ENCODE measurements around the gene GAS2L1.
A peak's percentile ranks its signal among the peaks of the same experiment; 100 is the strongest.

Gene GAS2L1

GRCh38 chr22:29341056-29341848 lies 34.8 kb downstream of the GAS2L1 start:
- in situ Hi-C loops (cut with HindIII; ENCODE audit: low pct_ligation_motif_present, low sequenced_read_pairs), result no loop called here
- no peaks in the 10 kb centered on the region for H3K27me3 ChIP-seq (replicated peaks)
- no peak overlapping the region for H3K4me3 ChIP-seq (ENCODE audit: low read depth, low read length)
- H3K36me3 ChIP-seq (replicated peaks), result peaks cover 52% of the 10 kb centered on the region
- no peak for TF ChIP-seq CTCF (IDR thresholded peaks at IDR 0.05; ENCODE audit: low read depth, low read length, missing control alignments)
- no peak for DNase-seq
- H3K27ac ChIP-seq, result no peak overlapping the region

- Histone ChIP-seq H3K36me3 (replicated peaks) (peaks cover 53% of the 10 kb centered on the region), H3K4me3 (ENCODE audit: low read depth, low read length) (no peak overlapping the region)
These were observed 35.3 kb downstream of the GAS2L1 start for GRCh38 chr22:29341849-29342127.

GRCh38 chr22:29342177-29342576 lies 35.7 kb downstream of the GAS2L1 start:
- in situ Hi-C loops (cut with HindIII; ENCODE audit: low pct_ligation_motif_present, low sequenced_read_pairs), result no loop called here
- Histone ChIP-seq H3K36me3 (replicated peaks) (peaks cover 52% of the 10 kb centered on the region), H3K27me3 (replicated peaks) (no peaks in the 10 kb centered on the region), H3K27ac (no peak overlapping the region), H3K4me3 (ENCODE audit: low read depth, low read length) (no peak overlapping the region)
- no peak for DNase-seq
- TF ChIP-seq CTCF (IDR thresholded peaks at IDR 0.05; ENCODE audit: low read depth, low read length, missing control alignments), result no peak

More at GRCh38 chr22:29341849-29342127, 35.3 kb downstream of the GAS2L1 start:
- no peak for DNase-seq
- Histone ChIP-seq H3K27me3 (replicated peaks) (no peaks in the 10 kb centered on the region), H3K27ac (no peak overlapping the region)
- no peak for TF ChIP-seq CTCF (IDR thresholded peaks at IDR 0.05; ENCODE audit: low read depth, low read length, missing control alignments)
- in situ Hi-C loops (cut with HindIII; ENCODE audit: low pct_ligation_motif_present, low sequenced_read_pairs), result no loop called here

- in situ Hi-C loops (cut with HindIII; ENCODE audit: low pct_ligation_motif_present, low sequenced_read_pairs), result no loop called here
- no peak for TF ChIP-seq CTCF (IDR thresholded peaks at IDR 0.05; ENCODE audit: low read depth, low read length, missing control alignments)
- DNase-seq, result no peak
- no peak overlapping the region for H3K4me3 ChIP-seq (ENCODE audit: low read depth, low read length)
- peaks cover 55% of the 10 kb centered on the region for H3K36me3 ChIP-seq (replicated peaks)
- no peaks in the 10 kb centered on the region for H3K27me3 ChIP-seq (replicated peaks)
- no peak overlapping the region for H3K27ac ChIP-seq
These were observed 36.3 kb downstream of the GAS2L1 start for GRCh38 chr22:29342577-29343312.

- no peak for DNase-seq
- Histone ChIP-seq H3K27me3 (replicated peaks) (no peaks in the 10 kb centered on the region), H3K27ac (peak overlapping the region; percentile 45), H3K4me3 (ENCODE audit: low read depth, low read length) (no peak overlapping the region), H3K36me3 (replicated peaks) (peaks cover 56% of the 10 kb centered on the region)
- TF ChIP-seq CTCF (IDR thresholded peaks at IDR 0.05; ENCODE audit: low read depth, low read length, missing control alignments), result no peak
- in situ Hi-C loops (cut with HindIII; ENCODE audit: low pct_ligation_motif_present, low sequenced_read_pairs), result no loop called here
These were observed 36.9 kb downstream of the GAS2L1 start for GRCh38 chr22:29343313-29343805.

All from brain microvascular endothelial cell (primary cell).